ENCODE data around the gene SKOR2. TPM values are rescaled to one million over a fixed set of nuclear protein-coding genes. Genes with fewer than 3 reads are reported as not detected.

The SKOR2 gene
- total and polyA plus RNA-seq, 7 experiments from 2014 or later = not detected

DNA sequence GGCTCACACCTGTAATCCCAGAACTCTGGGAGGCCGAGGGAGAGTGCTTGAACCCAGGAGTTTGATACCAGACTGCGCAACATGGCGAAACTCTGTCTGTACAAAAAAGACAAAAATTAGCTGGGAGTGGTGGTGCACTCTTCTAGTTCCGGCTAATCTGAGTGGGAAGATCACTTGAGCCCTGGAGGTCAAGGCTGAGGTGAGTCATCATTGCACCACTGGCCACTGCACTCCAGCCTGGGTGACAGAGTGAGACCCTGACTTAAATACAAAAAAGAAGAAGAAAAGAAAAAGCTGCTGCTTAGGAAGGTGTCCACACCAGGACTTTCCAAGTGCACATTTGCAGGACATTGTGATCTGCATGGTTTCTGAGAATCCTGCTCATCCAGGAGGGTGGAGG lies 16.4 kb downstream of the SKOR2 start:
- H3K36me3 Mint-ChIP-seq = no peaks in the 10 kb centered on the region
- Histone ChIP-seq H3K36me3 (ENCODE audit: control insufficient read depth in 2 of 3, insufficient read depth in 3 of 3, low read length in 3 of 3) (no peaks in the 10 kb centered on the region), H3K27ac (ENCODE audit: low read depth, low read length) (no peak overlapping the region), H3K4me3 (ENCODE audit: low read length) (no peak overlapping the region), H3K9me3 (ENCODE audit: control insufficient read depth in 2 of 3, low read length in 3 of 3) (no peaks in the 10 kb centered on the region), H3K4me1 (ENCODE audit: control insufficient read depth in 2 of 2, insufficient read depth in 2 of 2, low read length in 2 of 2) (no peaks in the 10 kb centered on the region), H3K27me3 (ENCODE audit: control insufficient read depth in 2 of 2, insufficient read depth in 2 of 2, low read length in 2 of 2) (peaks cover 0 to 4% of the 10 kb centered on the region in 2 donors)
- POLR2A ChIA-PET = no interaction called here
- H3K4me3 Mint-ChIP-seq = no peak overlapping the region
- DNase-seq = no peak
- H3K9me3 Mint-ChIP-seq = no peaks in the 10 kb centered on the region
- ATAC-seq = no peak
- intact Hi-C loops (cut with micrococcal nuclease) = no loop called here
- no peaks in the 10 kb centered on the region for H3K4me1 Mint-ChIP-seq
- H3K27me3 Mint-ChIP-seq = peaks cover 38 to 57% (median 51%) of the 10 kb centered on the region in 5 donors
- CTCF ChIA-PET = no interaction called here
- H3K27ac Mint-ChIP-seq = no peak overlapping the region

GRCh38 chr18:47226660-47227059 lies 24.8 kb downstream of the SKOR2 start:
- DNase-seq (no peak), ATAC-seq (no peak)
- Histone ChIP-seq H3K27ac (ENCODE audit: low read depth, low read length) (no peak overlapping the region), H3K27me3 (ENCODE audit: control insufficient read depth in 2 of 2, insufficient read depth in 2 of 2, low read length in 2 of 2) (no peaks in the 10 kb centered on the region), H3K4me1 (ENCODE audit: control insufficient read depth in 2 of 2, insufficient read depth in 2 of 2, low read length in 2 of 2) (no peaks in the 10 kb centered on the region), H3K36me3 (ENCODE audit: control insufficient read depth in 2 of 3, insufficient read depth in 3 of 3, low read length in 3 of 3) (no peaks in the 10 kb centered on the region), H3K9me3 (ENCODE audit: control insufficient read depth in 2 of 3, low read length in 3 of 3) (no peaks in the 10 kb centered on the region), H3K4me3 (ENCODE audit: low read length) (no peak overlapping the region)
- intact Hi-C loops (cut with micrococcal nuclease) = no loop called here
- ChIA-PET CTCF (no interaction called here), POLR2A (no interaction called here)
- Mint-ChIP-seq H3K4me3 (no peak overlapping the region), H3K4me1 (no peaks in the 10 kb centered on the region), H3K27me3 (peaks cover 36 to 48% (median 40%) of the 10 kb centered on the region in 5 donors), H3K9me3 (no peaks in the 10 kb centered on the region), H3K36me3 (no peaks in the 10 kb centered on the region), H3K27ac (no peak overlapping the region)

- Mint-ChIP-seq H3K9me3 (no peaks in the 10 kb centered on the region), H3K4me3 (no peak overlapping the region), H3K4me1 (peaks cover 0 to 4% (median 0%) of the 10 kb centered on the region in 7 donors), H3K36me3 (no peaks in the 10 kb centered on the region), H3K27ac (no peak overlapping the region), H3K27me3 (peaks cover 46 to 67% (median 62%) of the 10 kb centered on the region in 5 donors)
- no peaks in the 10 kb centered on the region for H3K36me3 ChIP-seq (ENCODE audit: control insufficient read depth in 2 of 3, insufficient read depth in 3 of 3, low read length in 3 of 3)
- POLR2A ChIA-PET = no interaction called here
- peaks cover 0 to 5% of the 10 kb centered on the region in 2 donors for H3K27me3 ChIP-seq (ENCODE audit: control insufficient read depth in 2 of 2, insufficient read depth in 2 of 2, low read length in 2 of 2)
- intact Hi-C loops (cut with micrococcal nuclease) = loop anchor here in 1 of 2 donors (1.0 kb wide), 1 partner anchor 534 kb away; no protein-coding TSS in a partner anchor
- ATAC-seq (no peak), DNase-seq (peak in 4 of 9 donors; percentile 11 to 31 (median 16))
- H3K4me3 ChIP-seq (ENCODE audit: low read length) = no peak overlapping the region
- CTCF ChIA-PET = interaction anchor here (1.5 to 2.2 kb wide), 2 partner anchors 10 to 161 kb away, joined by 3 to 6 read pairs; no protein-coding TSS in a partner anchor
- H3K27ac ChIP-seq (ENCODE audit: low read depth, low read length) = no peak overlapping the region
- H3K4me1 ChIP-seq (ENCODE audit: control insufficient read depth in 2 of 2, insufficient read depth in 2 of 2, low read length in 2 of 2) = no peaks in the 10 kb centered on the region
- no peaks in the 10 kb centered on the region for H3K9me3 ChIP-seq (ENCODE audit: control insufficient read depth in 2 of 3, low read length in 3 of 3)
These were observed 35.8 kb downstream of the SKOR2 start for GRCh38 chr18:47215554-47216138.

DNA sequence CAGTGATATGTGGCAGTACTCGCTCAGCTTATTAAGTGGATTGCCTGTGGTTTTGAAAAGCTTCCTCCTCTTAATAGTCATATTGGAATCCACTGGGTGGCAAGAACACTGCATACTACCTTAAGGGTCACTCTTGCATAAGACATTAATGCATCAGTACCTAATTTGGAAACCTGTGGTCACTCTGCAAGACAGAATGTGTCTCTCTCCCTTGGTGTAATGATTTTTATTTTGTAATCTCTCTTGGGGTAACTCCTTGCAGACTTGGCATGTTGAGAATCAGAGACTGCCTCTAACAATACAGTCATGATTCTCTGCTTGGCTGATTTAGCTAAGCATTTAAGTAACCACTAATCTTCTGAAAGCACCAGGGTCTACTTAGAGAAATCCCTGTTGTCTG lies 42.3 kb downstream of the SKOR2 start:
- Mint-ChIP-seq H3K27ac (no peak overlapping the region), H3K27me3 (peaks cover 38 to 62% (median 55%) of the 10 kb centered on the region in 5 donors), H3K36me3 (no peaks in the 10 kb centered on the region), H3K4me3 (no peak overlapping the region), H3K9me3 (no peaks in the 10 kb centered on the region), H3K4me1 (peaks cover 0 to 4% (median 0%) of the 10 kb centered on the region in 7 donors)
- ChIA-PET POLR2A (no interaction called here), CTCF (interaction anchor here (0.6 kb wide), 1 partner anchor 832 kb away, joined by 4 read pairs; no protein-coding TSS in a partner anchor)
- no peak for DNase-seq
- H3K4me3 ChIP-seq (ENCODE audit: low read length) = no peak overlapping the region
- intact Hi-C loops (cut with micrococcal nuclease) = no loop called here
- ATAC-seq = no peak
- no peaks in the 10 kb centered on the region for H3K27me3 ChIP-seq (ENCODE audit: control insufficient read depth in 2 of 2, insufficient read depth in 2 of 2, low read length in 2 of 2)
- H3K9me3 ChIP-seq (ENCODE audit: control insufficient read depth in 2 of 3, low read length in 3 of 3) = no peaks in the 10 kb centered on the region
- no peaks in the 10 kb centered on the region for H3K36me3 ChIP-seq (ENCODE audit: control insufficient read depth in 2 of 3, insufficient read depth in 3 of 3, low read length in 3 of 3)
- H3K4me1 ChIP-seq (ENCODE audit: control insufficient read depth in 2 of 2, insufficient read depth in 2 of 2, low read length in 2 of 2) = no peaks in the 10 kb centered on the region
- no peak overlapping the region for H3K27ac ChIP-seq (ENCODE audit: low read depth, low read length)

GRCh38 chr18:47206945-47207637 lies 44.4 kb downstream of the SKOR2 start:
- Histone ChIP-seq H3K4me1 (ENCODE audit: control insufficient read depth in 2 of 2, insufficient read depth in 2 of 2, low read length in 2 of 2) (no peaks in the 10 kb centered on the region), H3K9me3 (ENCODE audit: control insufficient read depth in 2 of 3, low read length in 3 of 3) (no peaks in the 10 kb centered on the region), H3K4me3 (ENCODE audit: low read length) (no peak overlapping the region), H3K27ac (ENCODE audit: low read depth, low read length) (no peak overlapping the region), H3K36me3 (ENCODE audit: control insufficient read depth in 2 of 3, insufficient read depth in 3 of 3, low read length in 3 of 3) (no peaks in the 10 kb centered on the region), H3K27me3 (ENCODE audit: control insufficient read depth in 2 of 2, insufficient read depth in 2 of 2, low read length in 2 of 2) (no peaks in the 10 kb centered on the region)
- POLR2A ChIA-PET = no interaction called here
- H3K27me3 Mint-ChIP-seq = peaks cover 23 to 54% (median 38%) of the 10 kb centered on the region in 5 donors
- H3K9me3 Mint-ChIP-seq = no peaks in the 10 kb centered on the region
- ATAC-seq = no peak
- peaks cover 0 to 4% (median 0%) of the 10 kb centered on the region in 7 donors for H3K4me1 Mint-ChIP-seq
- H3K36me3 Mint-ChIP-seq = no peaks in the 10 kb centered on the region
- H3K4me3 Mint-ChIP-seq = no peak overlapping the region
- no peak for DNase-seq
- intact Hi-C loops (cut with micrococcal nuclease) = no loop called here
- H3K27ac Mint-ChIP-seq = no peak overlapping the region
- CTCF ChIA-PET = interaction anchor here (1.2 kb wide), 1 partner anchor 106 kb away, joined by 3 read pairs; no protein-coding TSS in a partner anchor

GRCh38 chr18:47204908-47205522 lies 46.4 kb downstream of the SKOR2 start:
- intact Hi-C loops (cut with micrococcal nuclease) = loop anchor here (1.0 kb wide), 2 partner anchors 105 to 155 kb away; no protein-coding TSS in a partner anchor
- H3K9me3 ChIP-seq (ENCODE audit: control insufficient read depth in 2 of 3, low read length in 3 of 3) = no peaks in the 10 kb centered on the region
- ChIA-PET CTCF (interaction anchor here (0.6 to 4.2 kb wide), 9 partner anchors 10 to 1149 kb away, joined by 3 to 50 read pairs (median 5); no protein-coding TSS in a partner anchor), POLR2A (interaction anchor here (0.6 kb wide), 1 partner anchor 540 kb away, joined by 7 read pairs; no protein-coding TSS in a partner anchor)
- Mint-ChIP-seq H3K27me3 (peaks cover 14 to 55% (median 28%) of the 10 kb centered on the region in 5 donors), H3K4me1 (peaks cover 0 to 2% (median 0%) of the 10 kb centered on the region in 7 donors), H3K4me3 (no peak overlapping the region), H3K9me3 (no peaks in the 10 kb centered on the region), H3K36me3 (no peaks in the 10 kb centered on the region), H3K27ac (no peak overlapping the region)
- H3K27me3 ChIP-seq (ENCODE audit: control insufficient read depth in 2 of 2, insufficient read depth in 2 of 2, low read length in 2 of 2) = no peaks in the 10 kb centered on the region
- no peaks in the 10 kb centered on the region for H3K4me1 ChIP-seq (ENCODE audit: control insufficient read depth in 2 of 2, insufficient read depth in 2 of 2, low read length in 2 of 2)
- no peak overlapping the region for H3K27ac ChIP-seq (ENCODE audit: low read depth, low read length)
- H3K4me3 ChIP-seq (ENCODE audit: low read length) = no peak overlapping the region
- H3K36me3 ChIP-seq (ENCODE audit: control insufficient read depth in 2 of 3, insufficient read depth in 3 of 3, low read length in 3 of 3) = no peaks in the 10 kb centered on the region
- DNase-seq (peak in 7 of 9 donors; percentile 9 to 49 (median 34)), ATAC-seq (no peak)
